ENCODE measurements around the gene CEP350. TPM values are rescaled to one million over a fixed set of nuclear protein-coding genes. Genes with fewer than 3 reads are reported as not detected.

Gene CEP350
- total RNA-seq, 6 experiments from 2014 or later, result 22.1 to 26.7 (median 25.2) TPM

DNA sequence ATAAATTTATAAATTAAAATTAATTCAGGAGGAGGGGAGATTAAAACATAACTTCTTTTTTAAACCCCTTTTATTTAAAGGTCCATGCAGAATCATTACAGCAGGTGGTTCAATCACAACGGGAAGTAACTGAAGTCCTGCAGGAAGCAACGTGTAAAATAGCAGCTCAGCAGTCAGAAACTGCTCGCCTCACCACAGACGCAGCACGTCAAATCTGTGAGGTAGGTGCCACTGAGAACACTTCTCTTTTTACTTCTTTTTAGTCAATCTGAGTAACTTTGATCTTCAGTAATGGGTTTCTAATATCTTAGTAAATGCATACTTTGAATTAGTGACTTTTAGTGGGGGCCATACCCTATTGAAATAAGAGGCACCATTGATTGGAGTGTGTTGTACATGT, 87.0 kb downstream of the CEP350 start:
- Mint-ChIP-seq H3K36me3 (ENCODE audit: low read depth) (peaks cover 42% of the 10 kb centered on the region), H3K4me1 (ENCODE audit: low read depth) (peaks cover 47% of the 10 kb centered on the region), H3K27me3 (ENCODE audit: insufficient read depth) (no peaks in the 10 kb centered on the region), H3K27ac (no peak overlapping the region), H3K4me3 (no peak overlapping the region), H3K9me3 (no peaks in the 10 kb centered on the region)
- TF ChIP-seq CTCF (IDR thresholded peaks at IDR 0.05), result no peak
- DNase-seq, result no peak

DNA sequence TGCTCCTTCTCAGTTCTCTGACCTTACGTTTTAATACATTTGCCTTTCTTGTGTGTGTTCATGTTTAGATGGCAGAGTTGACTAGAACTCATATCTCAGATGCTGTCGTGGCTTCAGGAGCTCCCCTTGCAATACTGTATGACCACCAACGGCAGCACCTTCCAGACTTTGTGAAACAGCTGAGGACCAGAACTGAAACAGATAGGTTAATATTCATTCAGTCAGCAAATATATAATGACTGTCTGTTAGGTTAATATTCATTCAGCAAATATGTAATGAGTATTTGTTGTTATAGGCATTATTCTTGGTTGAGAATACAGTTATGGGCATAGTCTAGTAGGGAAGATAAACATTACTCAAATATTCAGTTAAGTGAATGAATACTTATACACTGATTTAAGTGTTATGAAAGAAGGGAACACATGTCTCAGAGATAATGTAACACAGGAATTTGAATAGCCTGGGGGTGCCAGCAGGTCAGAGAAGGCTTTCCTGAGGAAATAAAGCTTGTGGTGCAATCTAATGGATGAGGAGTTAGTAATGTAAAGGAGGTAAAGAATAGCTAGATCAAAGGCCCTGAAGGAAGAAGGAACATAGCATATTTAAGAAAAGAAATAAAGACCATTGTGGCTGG, 88.5 kb downstream of the CEP350 start:
- peak overlapping the region; percentile 27 for H3K4me3 Mint-ChIP-seq
- no peaks in the 10 kb centered on the region for H3K27me3 Mint-ChIP-seq (ENCODE audit: insufficient read depth)
- peaks cover 47% of the 10 kb centered on the region for H3K4me1 Mint-ChIP-seq (ENCODE audit: low read depth)
- H3K36me3 Mint-ChIP-seq (ENCODE audit: low read depth), result peaks cover 38% of the 10 kb centered on the region
- TF ChIP-seq CTCF (IDR thresholded peaks at IDR 0.05), result no peak
- H3K27ac Mint-ChIP-seq, result peak overlapping the region; percentile 73
- peak; percentile 80 for DNase-seq
- no peaks in the 10 kb centered on the region for H3K9me3 Mint-ChIP-seq

GRCh38 chr1:180043785-180044184, 89.2 kb downstream of the CEP350 start:
- TF ChIP-seq CTCF (IDR thresholded peaks at IDR 0.05), result no peak
- Mint-ChIP-seq H3K4me1 (ENCODE audit: low read depth) (peaks cover 47% of the 10 kb centered on the region), H3K4me3 (peak overlapping the region; percentile 27), H3K27ac (peak overlapping the region; percentile 73), H3K9me3 (no peaks in the 10 kb centered on the region), H3K36me3 (ENCODE audit: low read depth) (peaks cover 38% of the 10 kb centered on the region), H3K27me3 (ENCODE audit: insufficient read depth) (no peaks in the 10 kb centered on the region)
- DNase-seq, result no peak

GRCh38 chr1:180046674-180047073, 92.1 kb downstream of the CEP350 start:
- Mint-ChIP-seq H3K4me1 (ENCODE audit: low read depth) (peaks cover 35% of the 10 kb centered on the region), H3K4me3 (no peak overlapping the region), H3K36me3 (ENCODE audit: low read depth) (peaks cover 58% of the 10 kb centered on the region), H3K9me3 (no peaks in the 10 kb centered on the region), H3K27ac (no peak overlapping the region), H3K27me3 (ENCODE audit: insufficient read depth) (no peaks in the 10 kb centered on the region)
- no peak for DNase-seq
- no peak for TF ChIP-seq CTCF (IDR thresholded peaks at IDR 0.05)

DNA sequence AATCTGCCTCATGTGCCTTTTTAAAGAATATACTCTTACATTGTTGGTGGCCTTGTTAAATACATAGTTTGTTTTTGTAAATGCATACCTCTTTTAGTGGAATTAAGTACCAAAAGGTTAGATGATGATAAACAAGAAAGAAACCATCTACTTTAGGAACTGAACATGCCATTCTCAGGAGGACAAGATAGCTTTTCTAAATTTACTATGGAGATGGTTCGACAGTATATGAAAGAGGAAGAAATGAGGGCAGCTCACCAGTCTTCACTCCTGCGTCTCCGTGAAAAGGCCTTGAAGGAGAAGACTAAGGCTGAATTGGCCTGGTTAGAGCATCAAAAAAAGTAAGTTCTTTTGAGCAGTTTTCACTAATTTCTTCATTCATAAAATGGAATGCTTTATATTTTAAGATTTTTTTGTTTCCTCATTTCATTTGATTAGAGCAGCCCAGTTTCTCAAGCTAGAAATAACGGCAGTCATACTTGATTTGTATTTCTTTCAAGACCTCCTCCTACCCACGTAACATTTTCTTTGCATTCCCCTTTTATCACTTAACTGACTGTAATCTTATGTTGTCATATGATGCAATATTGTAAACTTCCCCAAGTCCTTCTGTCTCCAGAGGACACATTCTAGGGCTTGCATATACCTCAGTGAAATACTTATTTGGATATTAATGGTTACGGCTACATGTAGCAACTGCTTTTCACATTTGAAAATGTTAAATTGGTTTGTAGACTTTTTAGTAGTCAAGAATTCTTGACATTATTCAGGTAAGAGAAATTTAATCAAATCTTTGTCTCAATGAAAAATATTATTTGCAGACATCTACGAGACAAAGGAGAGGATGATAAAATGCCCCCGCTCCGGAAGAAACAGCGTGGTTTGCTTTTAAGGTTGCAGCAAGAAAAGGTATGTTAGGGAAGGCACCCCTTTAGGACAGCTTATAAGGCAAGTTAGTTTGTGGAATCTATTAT, 99.3 kb downstream of the CEP350 start:
- TF ChIP-seq CTCF (IDR thresholded peaks at IDR 0.05), result no peak
- Mint-ChIP-seq H3K4me1 (ENCODE audit: low read depth) (peaks cover 9% of the 10 kb centered on the region), H3K4me3 (no peak overlapping the region), H3K9me3 (no peaks in the 10 kb centered on the region), H3K27me3 (ENCODE audit: insufficient read depth) (no peaks in the 10 kb centered on the region), H3K36me3 (ENCODE audit: low read depth) (peaks cover 52% of the 10 kb centered on the region), H3K27ac (no peak overlapping the region)
- DNase-seq, result no peak

All from HFFc6 (cell line).